Fibroblast of lung (primary cell): ENCODE measurements around the gene CAMTA1. TPM values are rescaled to one million over a fixed set of nuclear protein-coding genes. Genes with fewer than 3 reads are reported as not detected.

Source experiments
- DNase-seq, 2 donors: peaks; one replicate each; pipeline versions ENCODE4 v3.0.0 to v3.0.0-alpha.2; 2010; ENCODE audit warnings: low read depth in 2 of 2
- H2AFZ ChIP-seq: 2 replicates; pipeline ENCODE4 v1.5.1; 2012; ENCODE audit warnings: low read length, control low read depth, inconsistent platforms
- H3K27ac ChIP-seq: 2 replicates; pipeline ENCODE4 v1.5.1; 2011; ENCODE audit warnings: low read length, control low read depth; ENCODE audit not compliant: insufficient read depth
- H3K27me3 ChIP-seq: 2 replicates; pipeline ENCODE4 v1.5.1; 2011; ENCODE audit warnings: mild to moderate bottlenecking, low read length; ENCODE audit not compliant: control insufficient read depth, insufficient read depth
- H3K36me3 ChIP-seq: 2 replicates; pipeline ENCODE4 v1.5.1; 2011; ENCODE audit warnings: low read length; ENCODE audit not compliant: control insufficient read depth, insufficient read depth
- H3K4me1 ChIP-seq: 2 replicates; pipeline ENCODE4 v1.5.1; 2011; ENCODE audit warnings: low read length; ENCODE audit not compliant: control insufficient read depth, insufficient read depth; ENCODE audit errors: extremely low read depth
- H3K4me2 ChIP-seq: 2 replicates; pipeline ENCODE4 v1.5.1; 2011; ENCODE audit warnings: low read length, control low read depth; ENCODE audit not compliant: insufficient read depth; ENCODE audit errors: extremely low read depth
- H3K4me3 ChIP-seq, 4 experiments: fragments of 200-600 bp in 1 of 4; sonication (generic) in 1 of 4; replicated peaks in 1 of 4; 2 replicates each; pipeline ENCODE4 v1.5.1; 2011 to 2016; ENCODE audit warnings: low read length in 4 of 4, low read depth in 3 of 4, mild to moderate bottlenecking in 3 of 4, control low read depth in 2 of 4, inconsistent platforms in 1 of 4, mixed read lengths in 1 of 4; ENCODE audit not compliant: insufficient read depth in 1 of 4; ENCODE audit errors: control extremely low read depth in 1 of 4
- H3K79me2 ChIP-seq: 2 replicates; pipeline ENCODE4 v1.5.1; 2012; ENCODE audit warnings: mild to moderate bottlenecking, low read length, inconsistent platforms; ENCODE audit not compliant: control insufficient read depth, insufficient read depth
- H3K9ac ChIP-seq: 2 replicates; pipeline ENCODE4 v1.5.1; 2011; ENCODE audit warnings: mild to moderate bottlenecking, low read length, control low read depth; ENCODE audit not compliant: insufficient read depth
- H3K9me3 ChIP-seq: 2 replicates; pipeline ENCODE4 v1.5.1; 2012; ENCODE audit warnings: low read depth, low read length; ENCODE audit not compliant: control insufficient read depth, insufficient read depth
- H4K20me1 ChIP-seq: 2 replicates; pipeline ENCODE4 v1.5.1; 2011; ENCODE audit warnings: low read length; ENCODE audit not compliant: control insufficient read depth, insufficient read depth; ENCODE audit errors: extremely low read depth
- EZH2 ChIP-seq: IDR thresholded peaks from 2 replicates; pipeline ENCODE4 v1.5.1; 2012; ENCODE audit warnings: low read length, control low read depth, mild to moderate bottlenecking; ENCODE audit errors: missing control alignments
- polyA plus RNA-seq, 2 donors: library from polyadenylated mRNA; depleted of rRNA in 1 of 2; stranded (reverse) in 1 of 2; unstranded in 1 of 2; fragments of >200 nt; gene quantifications; 2 replicates each; pipeline ENCODE4 v1.2.1, GENCODE V29; 2011 to 2012; ENCODE audit warnings: missing spikeins in 1 of 2
- total RNA-seq: library from RNA; depleted of rRNA; stranded (reverse); fragments of >200 nt; gene quantifications from 2 replicates; pipeline ENCODE4 v1.2.1, GENCODE V29; 2014
- TF ChIP-seq, protein P1 (sequence below), 2 donors: IDR thresholded peaks in 1 of 2; conservative IDR thresholded peaks in 1 of 2; 1 replicate in 1 of 2; 2 replicates in 1 of 2; pipeline ENCODE4 v1.5.1; 2011 to 2012; ENCODE audit warnings: low read length in 2 of 2, control low read depth in 1 of 2, inconsistent platforms in 1 of 2, low read depth in 1 of 2, mild to moderate bottlenecking in 1 of 2

Gene CAMTA1
- total and polyA plus RNA-seq, 2 donors (not counting 1 experiment from before 2014, with no cell fraction given) = 47.6 to 86.0 TPM

DNA sequence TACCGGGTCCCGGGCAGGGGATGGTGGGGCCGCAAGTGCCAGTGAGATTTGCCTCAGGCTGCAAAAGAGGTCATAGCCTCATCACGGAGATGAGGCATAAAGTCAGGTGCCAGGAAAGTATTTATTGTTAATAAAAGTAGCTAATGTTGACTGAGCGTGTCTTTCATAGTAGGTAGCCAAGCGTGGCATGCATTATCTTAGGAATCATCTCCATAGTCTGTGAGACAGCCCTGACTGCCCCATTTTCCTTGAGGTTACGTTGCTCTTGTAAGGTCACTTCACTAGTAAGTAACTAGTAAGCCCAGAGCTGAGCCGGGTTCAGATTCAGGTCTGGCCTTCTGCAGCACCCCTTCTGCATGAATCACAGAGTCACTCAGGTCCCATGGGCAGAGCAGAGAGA is 174.2 kb downstream of the CAMTA1 start:
- no peak for DNase-seq
- Histone ChIP-seq H3K4me1 (no peaks in the 10 kb centered on the region), H2AFZ (no peak overlapping the region), H3K79me2 (no peaks in the 10 kb centered on the region), H4K20me1 (no peaks in the 10 kb centered on the region), H3K27me3 (no peaks in the 10 kb centered on the region), H3K36me3 (no peaks in the 10 kb centered on the region), H3K27ac (no peak overlapping the region), H3K9ac (no peak overlapping the region), H3K9me3 (no peaks in the 10 kb centered on the region), H3K4me2 (no peak overlapping the region), H3K4me3 (no peak overlapping the region)
- TF ChIP-seq EZH2 = no peak
- TF ChIP-seq, protein P1, sequence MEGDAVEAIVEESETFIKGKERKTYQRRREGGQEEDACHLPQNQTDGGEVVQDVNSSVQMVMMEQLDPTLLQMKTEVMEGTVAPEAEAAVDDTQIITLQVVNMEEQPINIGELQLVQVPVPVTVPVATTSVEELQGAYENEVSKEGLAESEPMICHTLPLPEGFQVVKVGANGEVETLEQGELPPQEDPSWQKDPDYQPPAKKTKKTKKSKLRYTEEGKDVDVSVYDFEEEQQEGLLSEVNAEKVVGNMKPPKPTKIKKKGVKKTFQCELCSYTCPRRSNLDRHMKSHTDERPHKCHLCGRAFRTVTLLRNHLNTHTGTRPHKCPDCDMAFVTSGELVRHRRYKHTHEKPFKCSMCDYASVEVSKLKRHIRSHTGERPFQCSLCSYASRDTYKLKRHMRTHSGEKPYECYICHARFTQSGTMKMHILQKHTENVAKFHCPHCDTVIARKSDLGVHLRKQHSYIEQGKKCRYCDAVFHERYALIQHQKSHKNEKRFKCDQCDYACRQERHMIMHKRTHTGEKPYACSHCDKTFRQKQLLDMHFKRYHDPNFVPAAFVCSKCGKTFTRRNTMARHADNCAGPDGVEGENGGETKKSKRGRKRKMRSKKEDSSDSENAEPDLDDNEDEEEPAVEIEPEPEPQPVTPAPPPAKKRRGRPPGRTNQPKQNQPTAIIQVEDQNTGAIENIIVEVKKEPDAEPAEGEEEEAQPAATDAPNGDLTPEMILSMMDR (conservative IDR thresholded peaks at IDR 0.05 in 1 of 2, IDR thresholded peaks at IDR 0.05 in 1 of 2; ENCODE audit: low read depth in 1 of 2, low read length in 2 of 2) = no peak

DNA sequence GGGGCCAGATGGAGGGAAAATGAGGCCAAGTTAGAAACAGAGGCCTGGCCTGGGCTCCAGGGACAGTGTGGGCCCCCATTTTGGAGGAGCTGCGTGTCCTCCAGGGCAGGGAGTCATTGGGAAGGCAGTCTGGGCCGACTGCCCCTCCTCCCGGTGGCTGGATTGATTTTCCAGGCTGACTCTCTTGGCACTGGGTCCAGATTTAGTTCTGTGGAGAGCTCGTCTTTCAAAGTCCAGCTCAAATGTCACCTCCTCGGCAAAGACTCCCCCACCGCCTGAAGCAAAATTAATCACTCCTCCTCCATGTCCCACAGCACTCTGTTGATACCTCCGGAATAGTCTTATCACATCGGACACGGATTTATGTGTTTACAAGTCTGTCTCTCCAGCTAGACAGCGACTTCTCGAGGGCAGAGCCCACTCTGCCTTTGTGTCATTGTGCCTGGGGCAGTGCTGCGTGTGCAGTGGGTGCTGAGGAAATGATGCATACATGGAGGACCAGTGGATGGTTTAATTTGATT is 175.1 kb downstream of the CAMTA1 start:
- no peak overlapping the region for H2AFZ ChIP-seq
- peak; percentile 41 to 63 for DNase-seq
- H3K36me3 ChIP-seq = no peaks in the 10 kb centered on the region
- H3K79me2 ChIP-seq = no peaks in the 10 kb centered on the region
- H3K4me2 ChIP-seq = no peak overlapping the region
- H3K9ac ChIP-seq = no peak overlapping the region
- no peak overlapping the region for H3K4me3 ChIP-seq
- H3K27me3 ChIP-seq = no peaks in the 10 kb centered on the region
- H3K4me1 ChIP-seq = no peaks in the 10 kb centered on the region
- no peaks in the 10 kb centered on the region for H4K20me1 ChIP-seq
- TF ChIP-seq EZH2 = no peak
- TF ChIP-seq, protein P1 (conservative IDR thresholded peaks at IDR 0.05 in 1 of 2, IDR thresholded peaks at IDR 0.05 in 1 of 2; ENCODE audit: low read depth in 1 of 2, low read length in 2 of 2) = no peak
- no peak overlapping the region for H3K27ac ChIP-seq
- H3K9me3 ChIP-seq = no peaks in the 10 kb centered on the region

DNA sequence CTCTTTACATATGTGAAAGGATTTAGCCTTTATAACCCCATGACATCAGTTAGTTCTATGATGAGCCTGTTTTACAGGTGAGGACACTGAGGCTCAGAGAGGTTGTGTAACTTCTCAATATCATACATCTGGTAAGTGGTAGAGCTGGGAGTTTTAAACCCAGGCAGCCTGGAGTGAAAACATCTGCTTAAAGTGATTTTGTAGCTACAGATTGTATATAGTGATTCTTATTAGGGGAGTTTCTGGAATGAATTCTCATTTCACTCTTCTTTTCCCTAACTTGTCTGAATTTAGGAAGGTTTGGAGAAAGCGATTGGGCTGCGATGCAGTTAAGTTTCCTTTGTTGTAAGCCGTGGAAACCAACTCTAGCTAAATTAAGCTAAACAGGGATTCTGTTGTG is 175.6 kb downstream of the CAMTA1 start:
- Histone ChIP-seq H3K36me3 (no peaks in the 10 kb centered on the region), H4K20me1 (no peaks in the 10 kb centered on the region), H2AFZ (no peak overlapping the region), H3K9me3 (no peaks in the 10 kb centered on the region), H3K27ac (no peak overlapping the region), H3K9ac (no peak overlapping the region), H3K4me1 (no peaks in the 10 kb centered on the region), H3K4me3 (no peak overlapping the region), H3K27me3 (no peaks in the 10 kb centered on the region), H3K79me2 (no peaks in the 10 kb centered on the region), H3K4me2 (no peak overlapping the region)
- DNase-seq = peak in 1 of 2 donors; percentile 8
- TF ChIP-seq, protein P1 (conservative IDR thresholded peaks at IDR 0.05 in 1 of 2, IDR thresholded peaks at IDR 0.05 in 1 of 2; ENCODE audit: low read depth in 1 of 2, low read length in 2 of 2) = no peak
- no peak for TF ChIP-seq EZH2
